GM20431 (cell line): ENCODE results near the gene UTF1.

ENCODE experiments used
- in situ Hi-C: fragments of 300-500 bp; cut with MseI, MboI; formaldehyde crosslinking; loops from one replicate; pipeline ENCODE4 v1.15.0; 2020; ENCODE audit warnings: low sequenced_read_pairs; ENCODE audit not compliant: unreplicated experiment

Gene UTF1

DNA sequence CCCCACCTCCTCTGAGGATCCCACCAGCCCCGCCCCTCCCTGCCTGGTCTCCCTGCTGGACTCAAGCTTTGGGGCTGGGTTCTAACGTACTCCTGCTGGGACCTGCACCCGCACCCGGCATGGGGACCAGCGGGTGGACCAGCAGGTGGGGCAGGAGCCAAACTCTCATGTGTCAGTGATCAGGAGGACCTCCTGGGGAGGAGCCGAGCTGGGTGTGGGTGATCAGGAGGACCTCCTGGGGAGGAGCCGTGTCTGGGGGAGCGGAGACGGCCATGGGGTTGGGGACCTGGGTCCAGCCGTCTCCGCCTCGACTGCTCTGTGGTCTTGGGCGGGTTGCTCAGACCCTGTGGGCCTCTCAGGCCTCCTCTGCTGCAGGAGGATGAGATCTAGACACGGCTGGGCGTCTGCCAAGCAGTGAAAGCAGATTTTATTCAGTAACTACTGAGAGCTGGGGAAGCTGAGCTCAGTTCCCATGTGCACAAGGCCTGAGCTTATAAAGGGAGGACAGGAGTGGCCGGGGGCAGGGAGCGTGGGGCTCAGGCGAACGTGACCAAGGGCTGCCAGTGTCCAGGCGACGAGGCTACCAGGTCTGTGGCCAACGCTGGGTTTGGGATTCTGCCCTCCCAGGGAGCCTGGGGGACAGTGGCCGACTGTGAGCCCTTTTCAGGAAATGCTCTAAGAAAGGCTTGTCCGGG is 33.6 kb upstream of the UTF1 start:
- in situ Hi-C loops: no loop called here

DNA sequence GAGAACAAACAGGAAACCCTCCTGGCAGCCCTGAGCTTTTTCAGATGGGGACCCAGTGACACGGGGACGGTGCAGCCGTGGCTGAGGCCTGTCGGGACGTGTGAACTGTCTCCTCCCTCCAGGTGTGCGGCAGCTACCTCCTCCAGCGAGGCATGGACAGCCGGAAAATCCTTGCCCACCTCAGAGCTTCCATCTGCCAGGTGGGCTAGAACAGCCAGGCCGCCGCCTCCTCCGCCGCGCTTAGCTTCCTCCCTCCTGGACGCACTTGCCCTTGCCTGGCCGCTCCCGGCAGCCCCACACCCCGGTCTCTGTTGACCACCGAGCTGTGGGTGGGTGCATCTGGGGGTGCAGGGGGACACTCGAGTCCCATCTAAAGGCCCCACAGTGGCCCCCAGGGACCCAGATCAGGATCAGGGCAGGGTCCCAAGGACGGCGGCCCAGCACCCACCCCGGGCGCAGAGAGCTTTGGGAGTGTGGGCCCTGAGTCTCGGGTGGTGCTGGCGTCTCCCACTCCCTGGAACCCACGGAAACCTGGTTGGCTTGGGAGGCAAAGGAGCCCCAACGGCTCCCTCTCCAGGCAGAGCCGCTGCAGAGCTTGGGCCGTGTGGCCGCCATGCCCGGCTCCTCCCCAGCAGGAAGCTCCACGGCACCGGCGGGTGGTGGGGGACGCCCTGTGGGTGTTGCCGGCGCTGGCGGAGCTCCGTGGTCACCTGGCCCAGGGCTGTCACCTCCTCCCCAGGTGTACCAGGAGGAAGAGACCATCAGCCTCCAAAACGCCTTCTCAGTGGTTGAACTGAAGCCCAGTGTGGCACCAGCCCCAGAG is 32.9 kb upstream of the UTF1 start:
- in situ Hi-C loops: no loop called here

DNA sequence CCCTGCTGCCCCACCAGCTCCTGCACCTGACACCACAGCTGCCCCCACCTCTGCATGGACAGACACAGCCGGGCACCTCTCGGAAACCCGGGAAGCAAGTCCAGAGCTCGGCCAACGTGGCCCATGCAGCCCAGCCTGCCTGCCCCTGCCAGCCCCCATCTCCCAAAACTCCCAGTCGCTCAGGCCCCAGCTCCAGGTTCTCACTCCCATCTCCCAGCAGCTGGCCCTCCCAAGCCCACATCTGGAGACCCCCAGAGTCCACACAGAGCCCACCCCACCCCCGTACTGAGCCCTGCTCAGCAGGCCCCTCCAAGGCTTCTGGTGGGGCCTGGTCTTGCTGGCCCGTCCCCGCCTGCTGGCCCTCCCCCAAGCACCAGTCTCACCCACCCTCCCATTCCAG is 32.2 kb upstream of the UTF1 start:
- in situ Hi-C loops: no loop called here

DNA sequence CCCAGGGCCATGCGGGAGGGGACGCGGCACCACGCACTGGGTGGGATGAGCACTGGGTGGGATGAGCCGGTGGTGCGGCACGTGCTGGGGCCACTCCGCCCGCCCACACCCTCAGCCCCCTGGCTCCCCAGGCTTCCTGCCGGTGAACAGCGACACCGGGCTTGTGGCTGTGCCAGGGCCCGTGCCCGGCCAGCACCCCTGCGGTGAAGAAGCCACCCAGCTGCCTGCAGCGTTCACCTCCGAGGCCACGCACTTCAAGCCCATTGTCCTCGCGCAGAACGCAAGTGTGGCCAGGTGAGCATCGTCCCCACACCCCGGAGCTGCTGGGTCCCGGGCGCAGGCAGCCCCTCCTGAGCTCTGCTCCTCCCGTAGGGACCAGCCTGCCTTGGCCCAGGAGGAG is 31.8 kb upstream of the UTF1 start:
- in situ Hi-C loops: no loop called here

DNA sequence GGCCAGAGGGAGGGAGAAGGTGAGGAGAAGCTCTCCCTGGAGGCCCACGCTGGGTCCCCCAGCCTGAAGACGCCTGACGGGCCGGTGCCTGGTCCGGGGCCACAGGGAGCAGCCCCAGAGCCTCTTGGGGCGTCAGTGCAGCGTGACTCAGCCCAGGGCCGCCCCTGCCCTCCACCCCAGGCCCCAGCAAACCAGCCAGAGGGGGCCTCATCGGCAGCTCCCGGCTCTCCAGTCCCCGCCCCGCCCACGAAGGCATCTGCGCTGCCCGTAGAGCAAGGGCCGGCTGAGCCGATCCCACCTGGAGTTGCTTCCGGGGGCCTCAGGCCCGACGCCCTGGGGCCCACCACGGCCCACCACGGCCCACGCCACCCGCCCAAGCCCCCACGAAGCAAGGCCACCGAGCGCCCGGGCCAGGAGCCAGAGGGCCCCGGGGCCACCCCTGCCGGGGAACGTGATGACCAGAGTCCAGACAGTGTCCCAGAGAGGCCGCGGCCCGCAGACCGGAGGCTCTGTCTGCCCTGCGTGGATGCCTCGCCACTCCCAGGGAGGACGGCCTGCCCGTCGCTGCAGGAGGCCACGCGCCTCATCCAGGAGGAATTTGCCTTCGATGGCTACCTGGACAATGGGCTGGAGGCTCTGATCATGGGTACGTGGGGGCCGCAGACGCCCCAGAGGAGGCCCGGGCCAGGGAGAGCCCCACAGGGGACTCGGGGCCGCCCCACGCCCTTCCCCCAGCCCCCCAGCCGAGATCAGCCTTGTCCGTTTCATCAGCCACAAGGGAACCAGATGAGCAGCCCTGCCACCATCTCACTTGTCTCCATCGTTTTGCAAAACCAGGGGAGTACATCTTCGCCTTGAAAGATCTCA is 31.2 kb upstream of the UTF1 start:
- in situ Hi-C loops: no loop called here

DNA sequence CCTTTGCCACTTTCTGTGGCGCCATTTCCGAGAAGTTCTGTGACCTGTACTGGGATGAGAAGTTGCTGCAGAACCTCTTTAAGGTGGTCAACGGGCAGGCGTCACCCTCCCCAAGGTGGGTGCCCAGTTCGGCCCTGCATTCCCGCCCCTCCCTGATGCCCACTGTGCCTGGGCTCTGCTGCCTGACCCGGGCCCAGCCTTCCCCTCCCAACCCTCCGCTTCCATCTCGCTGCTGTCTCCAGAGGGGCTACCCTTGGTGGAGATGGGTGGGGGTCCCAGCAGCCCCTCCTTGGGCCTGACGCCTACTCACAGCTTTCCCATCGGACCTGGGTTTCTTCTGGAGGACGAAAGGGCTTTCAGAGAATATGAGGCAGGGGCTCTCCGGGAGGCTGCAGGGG is 30.5 kb upstream of the UTF1 start:
- in situ Hi-C loops: no loop called here

DNA sequence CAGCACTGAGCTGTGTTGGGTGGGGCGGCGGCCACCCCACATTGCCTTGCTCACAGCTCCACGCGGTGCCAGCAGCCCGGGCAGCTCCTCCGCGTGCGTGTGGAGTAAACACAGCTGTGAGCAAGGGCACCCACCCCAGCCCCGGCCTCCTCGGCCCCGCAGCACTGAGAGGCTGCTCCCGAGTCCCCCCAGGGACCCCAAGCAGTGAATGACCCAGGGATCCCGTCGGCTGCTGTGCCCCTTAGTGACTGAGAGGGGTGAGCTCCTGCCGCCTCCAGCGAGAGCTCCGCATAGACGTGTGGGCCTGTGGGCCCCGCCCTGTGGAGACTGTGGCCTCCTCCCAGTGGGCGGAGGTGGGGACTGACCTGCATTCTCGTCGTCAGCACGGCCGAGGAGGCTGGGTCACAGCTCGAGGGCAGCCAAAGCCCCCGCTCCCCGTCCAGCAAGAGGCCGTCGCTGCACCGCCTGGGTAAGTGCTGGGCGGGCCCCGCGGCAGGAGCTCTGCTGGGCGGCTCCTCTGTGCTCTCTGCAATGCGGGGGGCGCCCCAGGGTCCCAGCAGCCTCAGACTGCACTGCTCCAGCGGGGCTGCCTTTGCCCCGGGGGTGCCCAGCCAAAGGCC is 29.9 kb upstream of the UTF1 start:
- in situ Hi-C loops: no loop called here

DNA sequence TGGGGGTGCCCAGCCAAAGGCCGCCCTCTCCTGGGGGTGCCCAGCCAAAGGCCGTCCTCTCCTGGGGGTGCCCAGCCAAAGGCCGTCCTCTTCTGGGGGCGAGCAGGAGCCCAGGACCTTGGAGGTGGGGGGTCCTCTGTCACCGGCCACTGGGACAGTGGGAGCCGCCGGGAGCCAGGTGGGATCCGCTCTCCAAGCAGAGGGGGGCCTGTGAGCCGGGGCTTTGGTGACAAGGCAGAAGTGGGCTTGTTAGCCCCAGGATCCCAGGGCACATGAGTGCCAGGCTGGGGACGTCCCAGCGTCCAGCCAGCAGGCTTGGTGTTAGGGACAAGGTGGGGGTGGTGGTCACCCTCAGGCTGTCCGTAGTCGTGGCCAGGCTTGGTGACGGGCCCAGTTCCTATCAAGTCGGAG is 29.4 kb upstream of the UTF1 start:
- in situ Hi-C loops: no loop called here

DNA sequence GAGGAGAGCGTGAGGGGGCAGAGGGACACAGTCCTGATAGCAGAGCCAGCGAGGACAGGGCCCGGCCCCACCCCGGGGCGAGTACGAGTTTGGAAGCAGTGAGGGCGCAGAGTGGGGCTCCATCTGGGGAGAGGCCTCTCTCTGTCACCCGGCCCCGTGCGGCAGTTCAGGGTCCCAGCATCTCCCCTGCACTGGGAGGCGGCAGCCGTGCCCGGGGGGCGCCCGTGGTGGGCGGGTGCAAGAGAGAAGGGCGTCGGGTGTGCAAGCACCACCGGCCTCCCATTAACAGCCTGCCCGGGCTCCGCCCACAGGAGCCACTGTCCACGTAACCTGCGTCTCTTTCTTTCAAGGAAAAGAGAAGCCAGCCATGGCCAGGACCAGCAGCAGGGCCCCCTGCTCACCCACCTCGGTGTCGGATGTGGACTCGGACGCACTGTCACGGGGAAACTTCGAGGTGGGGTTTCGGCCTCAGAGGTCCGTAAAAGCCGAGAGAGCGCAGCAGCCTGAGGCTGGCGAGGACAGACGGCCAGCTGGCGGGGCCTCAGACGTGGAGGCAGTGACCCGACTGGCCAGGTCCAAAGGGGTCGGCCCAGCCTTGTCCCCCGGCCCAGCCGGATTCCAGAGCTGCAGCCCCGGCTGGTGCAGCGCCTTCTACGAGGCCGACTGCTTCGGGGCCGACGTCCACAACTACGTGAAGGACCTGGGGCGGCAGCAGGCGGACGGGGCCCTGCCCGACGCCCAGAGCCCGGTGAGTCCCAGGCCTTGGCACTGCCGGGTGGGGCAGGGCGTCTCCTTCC is 28.7 kb upstream of the UTF1 start:
- in situ Hi-C loops: no loop called here

DNA sequence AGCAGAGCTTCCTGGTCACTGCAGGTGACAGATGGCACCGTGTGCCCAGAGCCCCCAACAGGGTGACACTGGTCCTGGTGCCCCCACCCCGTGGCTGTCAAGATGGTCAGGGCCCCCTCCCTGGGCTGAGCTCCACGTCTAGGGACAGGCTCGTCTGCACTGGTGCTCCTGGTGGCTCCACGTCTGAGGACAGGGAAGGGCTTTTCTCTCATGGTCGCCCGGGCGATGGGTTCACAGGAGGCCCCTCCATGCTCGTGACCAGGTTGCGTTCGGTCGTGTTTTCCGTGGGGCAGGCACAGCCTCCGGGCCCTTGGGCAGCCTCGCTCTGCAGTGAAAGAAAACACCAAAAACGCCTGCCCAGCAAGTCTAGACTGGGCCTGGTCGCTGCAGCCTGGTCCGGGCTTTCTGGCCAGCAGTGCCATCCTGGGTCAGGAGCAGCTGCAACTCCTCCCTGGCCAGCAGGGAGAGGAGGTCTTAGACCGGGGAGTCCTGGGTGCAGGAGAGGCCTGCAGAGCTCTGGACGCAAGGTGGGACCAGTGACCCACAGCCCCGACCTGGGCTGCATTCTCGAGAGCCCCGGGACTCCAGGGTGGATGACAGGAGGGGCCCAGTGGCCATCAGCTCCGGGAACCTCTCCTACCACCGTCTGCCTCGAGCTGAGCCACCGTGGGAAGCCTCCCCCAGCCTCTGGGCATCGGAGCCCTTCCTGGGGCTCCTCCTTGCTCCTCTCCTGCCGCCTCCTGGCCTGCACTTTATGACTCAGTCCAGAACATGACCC is 27.9 kb upstream of the UTF1 start:
- in situ Hi-C loops: no loop called here

DNA sequence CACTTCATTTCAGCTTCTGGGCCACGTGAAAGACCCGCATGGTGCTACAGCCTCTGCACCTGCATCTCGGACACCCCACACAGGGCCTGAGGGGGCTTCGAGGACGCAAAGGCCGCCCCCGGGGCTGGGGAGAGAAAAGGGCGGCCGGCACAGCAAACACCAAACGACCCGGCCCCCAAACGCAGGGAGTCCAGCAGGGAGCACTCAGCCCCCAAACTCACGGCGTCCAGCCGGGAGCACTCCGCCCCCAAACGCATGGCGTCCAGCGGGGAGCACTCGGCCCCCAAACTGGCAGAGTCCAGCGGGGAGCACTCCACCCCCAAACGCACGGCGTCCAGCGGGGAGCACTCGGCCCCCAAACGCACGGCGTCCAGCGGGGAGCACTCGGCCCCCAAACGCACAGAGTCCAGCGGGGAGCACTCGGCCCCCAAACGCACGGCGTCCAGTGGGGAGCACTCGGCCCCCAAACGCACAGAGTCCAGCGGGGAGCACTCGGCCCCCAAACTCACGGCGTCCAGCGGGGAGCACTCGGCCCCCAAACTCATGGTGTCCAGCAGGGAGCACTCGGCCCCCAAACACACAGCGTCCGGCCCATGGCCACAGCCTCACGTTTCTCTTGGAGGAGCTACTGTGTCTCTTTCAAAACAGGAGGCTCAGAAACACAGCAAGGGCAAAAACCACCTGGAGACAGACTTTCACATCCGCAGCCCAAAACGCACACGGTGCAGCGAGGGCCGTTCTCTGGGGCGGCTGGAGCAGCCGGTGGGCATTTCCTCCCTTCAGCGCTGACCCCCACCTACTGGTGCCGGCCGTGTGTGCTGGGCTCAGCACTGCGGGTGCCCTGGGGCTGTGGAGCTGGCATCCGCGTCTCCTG is 27.0 kb upstream of the UTF1 start:
- in situ Hi-C loops: no loop called here

DNA sequence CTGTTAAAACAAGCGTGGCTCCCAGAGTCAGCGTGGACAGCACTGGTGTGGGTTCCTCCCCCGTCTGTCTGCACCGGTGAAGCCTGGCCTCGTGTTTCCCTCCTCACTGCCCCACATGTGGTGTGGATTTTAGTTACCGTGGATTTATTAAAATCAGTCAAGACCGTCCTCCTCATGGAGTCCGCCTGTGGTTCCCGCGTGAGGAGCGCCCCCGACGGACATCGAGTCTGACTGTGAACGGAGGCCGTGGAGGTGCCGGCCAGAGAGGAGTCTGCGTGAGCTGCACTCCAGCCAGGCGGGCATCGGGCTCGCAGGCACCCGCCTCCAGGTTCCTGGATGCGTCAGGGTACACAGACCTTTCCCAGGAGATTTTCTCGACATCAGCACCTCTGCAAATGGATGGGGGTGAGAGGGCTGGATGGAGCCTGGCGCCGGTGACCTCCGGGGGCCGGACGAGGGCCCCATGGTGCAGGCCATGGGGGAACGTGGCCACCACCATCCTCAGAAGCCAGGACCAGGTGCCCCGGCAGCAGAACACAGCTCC is 26.3 kb upstream of the UTF1 start:
- in situ Hi-C loops: no loop called here

DNA sequence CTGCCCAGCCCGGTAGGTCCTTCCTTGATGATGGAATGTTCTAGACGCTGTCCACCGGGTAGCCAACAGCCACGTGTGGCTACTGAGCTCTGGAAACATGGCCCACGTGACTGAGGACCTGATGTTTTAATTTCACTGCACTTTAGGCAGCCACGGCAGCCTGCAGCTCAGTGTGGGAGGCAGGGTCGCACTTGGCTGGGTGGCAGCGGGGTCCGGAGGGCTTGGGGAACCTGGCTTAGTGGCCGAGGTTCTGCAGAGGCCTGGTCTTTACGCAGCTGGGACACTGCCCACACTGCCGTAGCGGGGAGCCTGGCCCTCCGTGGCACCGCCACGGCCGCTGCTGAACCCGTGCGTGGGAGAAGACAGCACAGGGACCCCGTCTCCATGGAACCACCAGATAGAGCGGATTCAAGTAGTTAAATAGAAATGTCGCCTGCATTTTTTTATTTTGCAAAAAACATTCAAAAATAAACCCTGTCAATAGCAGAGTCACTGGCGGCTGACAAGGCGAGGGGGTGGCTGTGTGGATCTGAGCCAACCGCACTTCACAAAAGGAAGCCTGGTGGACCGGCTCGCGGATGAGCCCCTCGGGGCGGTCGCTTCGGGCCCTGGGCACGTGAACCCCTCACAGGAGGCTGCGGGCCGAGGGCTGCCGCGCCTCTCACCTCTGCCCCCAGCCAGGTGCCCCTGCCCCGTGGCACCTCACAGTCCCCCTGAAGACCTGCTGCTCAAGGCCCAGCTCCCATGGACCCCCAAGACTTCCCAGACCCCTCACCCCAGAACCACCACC is 25.6 kb upstream of the UTF1 start:
- in situ Hi-C loops: no loop called here

DNA sequence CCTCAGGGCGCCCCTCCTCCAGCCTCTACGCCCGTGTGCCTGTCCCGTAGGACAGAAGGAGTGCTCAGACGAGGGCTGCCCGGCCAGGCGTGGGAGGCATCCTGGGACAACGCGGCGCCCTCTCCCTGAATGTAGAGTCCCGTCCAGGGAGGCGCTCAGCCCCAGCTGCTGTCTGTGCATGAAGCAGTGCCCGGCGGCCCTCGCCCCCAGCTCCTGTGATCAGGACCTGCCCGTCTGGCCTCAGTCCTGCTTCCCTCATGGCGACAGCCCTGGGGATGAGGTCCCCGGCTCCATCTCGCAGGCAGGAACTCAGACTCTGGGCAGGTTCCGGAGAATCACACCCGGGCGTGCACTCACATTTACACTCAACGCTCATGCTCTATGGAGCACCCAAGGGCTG is 24.9 kb upstream of the UTF1 start:
- in situ Hi-C loops: no loop called here

DNA sequence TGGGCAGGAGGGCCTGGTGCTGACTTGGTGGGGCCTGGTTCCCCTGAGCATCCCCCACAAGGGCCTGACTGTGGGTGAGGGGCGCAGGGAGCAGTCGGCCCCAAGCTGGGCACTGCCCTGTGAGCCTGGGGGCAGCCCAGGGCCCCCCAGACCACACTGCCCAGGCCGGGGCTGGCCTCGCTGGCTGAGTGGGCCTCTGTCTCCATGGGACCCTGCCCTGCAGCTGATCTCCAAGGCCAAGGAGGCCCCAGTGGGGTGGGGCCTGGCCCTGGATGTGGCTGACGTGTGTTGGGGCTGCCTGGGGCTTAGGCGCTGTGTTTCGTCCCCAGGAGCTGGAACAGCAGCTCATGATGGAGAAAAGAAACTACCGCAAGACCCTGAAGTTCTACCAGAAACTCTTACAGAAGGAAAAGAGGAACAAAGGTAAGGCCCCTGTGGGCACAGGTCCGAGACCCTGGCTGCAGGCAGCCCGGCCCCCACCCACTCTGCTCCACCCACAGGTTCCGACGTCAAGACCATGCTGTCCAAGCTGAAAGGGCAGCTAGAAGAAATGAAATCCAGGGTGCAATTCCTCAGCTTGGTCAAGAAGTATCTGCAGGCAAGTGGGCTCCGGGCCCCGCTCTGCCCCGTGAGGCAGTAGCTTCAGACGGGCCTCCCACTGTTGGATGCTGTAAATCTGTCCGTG is 23.5 kb upstream of the UTF1 start:
- in situ Hi-C loops: no loop called here

DNA sequence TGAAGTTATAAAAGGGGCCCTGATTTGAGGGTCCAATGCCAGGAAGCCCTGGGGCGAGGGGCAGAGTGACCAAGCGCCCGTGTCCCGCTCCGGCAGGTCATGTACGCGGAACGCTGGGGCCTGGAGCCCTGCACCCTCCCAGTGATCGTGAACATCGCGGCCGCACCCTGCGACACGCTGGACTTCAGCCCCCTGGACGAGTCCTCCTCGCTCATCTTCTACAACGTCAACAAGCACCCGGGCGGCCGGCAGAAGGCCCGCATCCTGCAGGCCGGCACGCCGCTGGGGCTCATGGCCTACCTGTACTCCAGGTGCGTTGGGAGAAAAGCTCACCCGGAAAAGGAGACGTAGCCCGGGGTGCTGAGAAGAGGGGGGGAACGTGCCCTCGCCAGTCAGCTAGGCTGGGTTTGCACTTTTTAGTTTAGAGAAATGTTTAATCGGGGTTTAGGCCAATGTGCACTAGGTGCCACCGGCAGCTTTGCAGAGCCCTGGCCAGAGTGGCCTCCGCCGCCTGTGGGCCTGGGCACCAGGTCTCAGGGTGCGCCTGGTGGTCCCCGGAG is 22.9 kb upstream of the UTF1 start:
- in situ Hi-C loops: no loop called here
